ENCODE results near the gene PLCB1.

Gene PLCB1

DNA sequence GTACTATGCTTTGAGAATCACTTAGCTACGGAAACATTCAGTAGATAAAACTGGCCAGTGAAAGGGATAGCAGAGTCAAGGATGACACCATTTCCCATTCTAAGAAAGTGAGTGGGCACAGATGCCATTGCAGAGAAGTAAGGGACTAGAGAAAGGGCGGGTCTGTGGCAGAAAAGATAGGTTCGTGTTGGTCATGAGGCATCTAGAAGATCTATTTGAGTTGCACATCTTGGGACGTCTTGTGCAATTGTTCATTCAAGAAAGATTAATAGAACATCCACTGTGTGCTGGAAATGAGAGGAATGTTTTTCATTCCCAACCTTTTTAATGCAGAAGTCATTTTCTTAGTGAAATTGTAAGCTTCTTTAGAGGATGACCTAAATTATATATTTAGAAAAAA, 161.7 kb downstream of the PLCB1 start:
- no peak for TF ChIP-seq CTCF (conservative IDR thresholded peaks at IDR 0.05; ENCODE audit: control insufficient read depth, insufficient read depth, low read depth, low read length)
- DNase-seq (ENCODE audit: low read depth), result no peak
- H3K4me3 ChIP-seq (ENCODE audit: control insufficient read depth, low read depth, low read length), result no peak overlapping the region

DNA sequence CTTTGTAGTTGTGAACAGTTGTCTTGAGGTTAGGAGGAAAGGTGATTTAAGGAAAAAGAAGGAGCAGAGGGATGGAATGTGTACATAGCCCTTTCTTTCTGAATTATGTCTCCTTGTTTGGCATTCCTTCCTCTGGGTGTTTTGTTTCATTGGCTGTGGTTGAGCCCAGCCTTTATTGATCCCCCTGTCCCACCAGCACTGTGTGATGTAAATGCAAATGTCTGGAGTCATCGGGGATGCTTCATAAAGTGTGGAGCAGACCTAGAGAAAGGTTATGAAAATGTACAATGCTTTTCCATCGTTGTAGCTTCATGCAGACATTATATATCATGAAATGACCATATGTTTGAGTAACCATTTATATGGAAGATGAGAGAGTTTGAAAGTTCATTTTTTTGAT, 164.5 kb downstream of the PLCB1 start:
- H3K4me3 ChIP-seq (ENCODE audit: control insufficient read depth, low read depth, low read length), result no peak overlapping the region
- TF ChIP-seq CTCF (conservative IDR thresholded peaks at IDR 0.05; ENCODE audit: control insufficient read depth, insufficient read depth, low read depth, low read length), result no peak
- DNase-seq (ENCODE audit: low read depth), result no peak

DNA sequence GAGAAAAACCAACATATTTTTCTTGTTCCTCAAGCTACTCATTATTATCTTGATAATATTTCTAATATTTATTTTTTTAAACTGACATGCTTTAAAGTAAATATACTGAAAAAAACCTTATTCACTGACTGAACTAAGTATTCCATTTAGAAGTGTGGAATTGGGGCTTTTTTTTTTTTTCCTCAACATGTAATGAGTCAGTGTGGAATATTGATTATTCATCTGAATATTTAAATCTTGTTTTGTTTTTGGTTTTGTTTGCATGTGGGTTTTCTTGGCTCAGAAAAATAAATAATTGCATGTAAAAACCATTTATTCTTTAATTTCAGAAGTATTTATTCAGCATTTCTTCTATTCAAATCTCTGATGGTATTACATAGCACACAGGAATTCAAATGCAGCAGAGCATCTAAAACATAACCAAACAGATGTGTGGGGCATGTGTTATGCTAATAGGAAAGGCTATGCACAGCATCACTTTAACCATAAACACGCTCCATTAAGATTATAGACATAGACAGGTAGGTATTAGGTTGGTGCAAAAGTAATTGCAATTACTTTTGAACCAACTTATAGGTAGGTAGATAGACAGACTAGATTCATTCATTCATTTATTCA, 166.5 kb downstream of the PLCB1 start:
- no peak for DNase-seq (ENCODE audit: low read depth)
- H3K4me3 ChIP-seq (ENCODE audit: control insufficient read depth, low read depth, low read length), result no peak overlapping the region
- TF ChIP-seq CTCF (conservative IDR thresholded peaks at IDR 0.05; ENCODE audit: control insufficient read depth, insufficient read depth, low read depth, low read length), result no peak

DNA sequence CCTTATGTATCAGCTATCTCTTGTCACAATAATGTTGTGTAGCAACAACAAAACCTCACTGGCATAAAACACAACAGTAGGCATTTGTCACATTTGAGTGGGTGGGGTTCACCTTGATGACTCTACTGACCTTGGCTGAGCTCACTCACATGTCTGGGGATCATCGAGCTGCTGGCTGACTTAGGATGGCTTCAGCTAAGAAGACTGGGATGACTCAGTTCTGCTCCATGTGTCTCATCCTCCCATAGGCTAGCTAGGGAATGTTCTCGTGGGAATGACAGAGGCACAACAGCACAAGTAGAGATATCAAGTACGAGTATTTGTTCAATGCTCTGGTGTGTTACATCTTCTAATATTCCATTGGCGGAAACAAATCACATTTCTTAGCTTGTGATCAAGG, 167.9 kb downstream of the PLCB1 start:
- no peak for TF ChIP-seq CTCF (conservative IDR thresholded peaks at IDR 0.05; ENCODE audit: control insufficient read depth, insufficient read depth, low read depth, low read length)
- no peak overlapping the region for H3K4me3 ChIP-seq (ENCODE audit: control insufficient read depth, low read depth, low read length)
- DNase-seq (ENCODE audit: low read depth), result peak; percentile 76

GRCh38 chr20:8301655-8302054, 169.6 kb downstream of the PLCB1 start:
- DNase-seq (ENCODE audit: low read depth), result peak; percentile 68
- no peak for TF ChIP-seq CTCF (conservative IDR thresholded peaks at IDR 0.05; ENCODE audit: control insufficient read depth, insufficient read depth, low read depth, low read length)
- H3K4me3 ChIP-seq (ENCODE audit: control insufficient read depth, low read depth, low read length), result no peak overlapping the region

DNA sequence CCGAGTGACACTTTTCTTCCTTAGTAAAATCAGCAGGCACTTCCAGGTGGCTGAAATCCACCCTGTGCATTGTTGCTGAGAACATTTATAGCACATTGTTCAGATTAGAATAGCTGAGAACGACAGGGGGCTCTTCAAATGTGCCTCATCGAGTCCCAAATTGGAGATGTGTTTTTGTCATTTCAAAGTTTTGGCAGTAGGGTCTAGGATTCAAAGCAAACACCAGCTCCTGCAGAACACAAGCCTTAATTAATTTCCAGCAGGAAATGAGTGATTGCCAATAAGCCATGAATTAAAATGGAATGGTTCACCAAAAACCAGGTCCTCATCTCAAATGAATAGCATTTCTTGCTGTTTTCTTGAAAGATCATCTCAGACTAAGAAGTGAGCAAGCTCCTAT, 171.6 kb downstream of the PLCB1 start:
- no peak for DNase-seq (ENCODE audit: low read depth)
- no peak overlapping the region for H3K4me3 ChIP-seq (ENCODE audit: control insufficient read depth, low read depth, low read length)
- TF ChIP-seq CTCF (conservative IDR thresholded peaks at IDR 0.05; ENCODE audit: control insufficient read depth, insufficient read depth, low read depth, low read length), result no peak

All from fibroblast of mammary gland (primary cell).